CMK (cell line): ENCODE results near the gene PARP6.

Source experiments
- DNase-seq: peaks from one replicate; pipeline ENCODE4 v3.0.0-alpha.2; 2010; ENCODE audit warnings: low read depth

The PARP6 gene

GRCh38 chr15:72231066-72231832 lies 41.1 kb downstream of the PARP6 start, which contains the start of gene PKM:
Gene PKM, minus strand, starts transcription at chr15:72231190. Its CDS starts 12,093 bp downstream, at chr15:72219097.
- peak; percentile 98 for DNase-seq

- DNase-seq = peak; percentile 92
These were observed 41.9 kb downstream of the PARP6 start for GRCh38 chr15:72230197-72231065.

GRCh38 chr15:72229947-72230196 lies 42.5 kb downstream of the PARP6 start:
- no peak for DNase-seq

GRCh38 chr15:72229076-72229946 lies 43.0 kb downstream of the PARP6 start:
- DNase-seq = no peak

GRCh38 chr15:72227720-72228119 lies 44.6 kb downstream of the PARP6 start:
- DNase-seq = no peak

GRCh38 chr15:72227192-72227586 lies 45.2 kb downstream of the PARP6 start:
- DNase-seq = no peak

GRCh38 chr15:72223278-72223677 lies 49.1 kb downstream of the PARP6 start:
- no peak for DNase-seq

- no peak for DNase-seq
These were observed 50.0 kb downstream of the PARP6 start for GRCh38 chr15:72222393-72222792.

GRCh38 chr15:72220687-72221086 lies 51.7 kb downstream of the PARP6 start:
- DNase-seq = no peak

GRCh38 chr15:72217216-72217615 lies 55.1 kb downstream of the PARP6 start:
- no peak for DNase-seq

GRCh38 chr15:72216079-72216478 lies 56.3 kb downstream of the PARP6 start:
- DNase-seq = no peak

GRCh38 chr15:72207558-72208085 lies 64.7 kb downstream of the PARP6 start:
- DNase-seq = no peak

- DNase-seq = no peak
These were observed 65.7 kb downstream of the PARP6 start for GRCh38 chr15:72206677-72207000.

- no peak for DNase-seq
These were observed 66.3 kb downstream of the PARP6 start for GRCh38 chr15:72205896-72206676.

GRCh38 chr15:72205273-72205672 lies 67.1 kb downstream of the PARP6 start:
- DNase-seq = no peak

GRCh38 chr15:72203507-72203837 lies 68.9 kb downstream of the PARP6 start:
- DNase-seq = no peak

- no peak for DNase-seq
These were observed 69.4 kb downstream of the PARP6 start for GRCh38 chr15:72202801-72203506.

- DNase-seq = no peak
These were observed 70.1 kb downstream of the PARP6 start for GRCh38 chr15:72202302-72202701.

GRCh38 chr15:72201391-72201921 lies 70.9 kb downstream of the PARP6 start:
- DNase-seq = no peak

GRCh38 chr15:72200395-72201237 lies 71.7 kb downstream of the PARP6 start:
- no peak for DNase-seq
